Gastrocnemius medialis (tissue), 4 donors: ENCODE measurements around the gene ANKMY1.
A peak's percentile ranks its signal among the peaks of the same experiment; 100 is the strongest.

Source experiments
- CTCF ChIP-seq, 5 experiments: fragments of 450-650 bp in 3 of 5; fragments of 200-600 bp in 2 of 5; sonication (generic) in 2 of 5; IDR thresholded peaks in 4 of 5; conservative IDR thresholded peaks in 1 of 5; 1 replicate in 4 of 5; 2 replicates in 1 of 5; pipeline ENCODE4 v1.5.1; 2016 to 2019; ENCODE audit warnings: antibody characterized with exemption in 5 of 5, mild to moderate bottlenecking in 3 of 5, moderate library complexity in 3 of 5
- POLR2A ChIP-seq, 2 donors: fragments of 450-650 bp; IDR thresholded peaks; one replicate each; pipeline ENCODE4 v1.6.1; 2017; ENCODE audit warnings: antibody characterized with exemption in 2 of 2, mild to moderate bottlenecking in 2 of 2, moderate library complexity in 2 of 2

DNA sequence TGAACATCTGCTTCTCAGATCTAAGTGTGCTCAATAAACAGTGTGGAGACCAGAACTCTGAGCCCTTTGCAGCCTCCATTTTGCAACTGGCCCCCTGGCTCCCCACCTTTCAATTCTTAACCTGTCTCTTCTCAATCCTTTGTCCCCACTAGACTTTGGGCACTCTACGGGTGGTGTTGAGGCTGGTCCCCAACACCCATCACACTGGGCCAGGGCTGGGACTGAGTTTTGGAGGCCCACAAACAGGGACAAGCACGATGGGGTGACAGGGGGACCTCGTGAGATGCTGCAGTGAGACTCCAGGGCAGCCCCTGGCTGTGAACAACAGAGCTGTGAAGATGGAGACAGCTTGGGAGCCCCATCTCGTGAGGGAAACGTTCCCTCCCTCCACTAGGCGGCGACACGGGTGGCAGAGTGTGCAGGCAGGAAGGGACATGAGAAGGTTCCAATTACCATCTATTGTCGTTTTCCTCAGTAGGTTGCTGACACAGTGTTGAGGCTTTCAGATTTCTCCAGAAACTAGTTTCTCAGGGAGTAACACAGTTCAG lies 1.2 kb downstream of the ANKMY1 start:
- TF ChIP-seq POLR2A (IDR thresholded peaks at IDR 0.05) (no peak), CTCF (IDR thresholded peaks at IDR 0.05 in 4 of 5, conservative IDR thresholded peaks at IDR 0.05 in 1 of 5) (peak in 1 of 5 experiments; percentile 18)
